Duodenal mucosa (tissue), 2 donors: ENCODE measurements around the gene E2F4.

Experiments
- H3K27ac ChIP-seq: one replicate; pipeline ENCODE4 v1.7.0; 2013; ENCODE audit warnings: low read depth, low read length
- H3K27me3 ChIP-seq, 2 donors: one replicate each; pipeline ENCODE4 v1.7.0; 2013; ENCODE audit warnings: low read length in 2 of 2, control low read depth in 1 of 2; ENCODE audit not compliant: insufficient read depth in 2 of 2, control insufficient read depth in 1 of 2
- H3K36me3 ChIP-seq, 2 donors: one replicate each; pipeline ENCODE4 v1.7.0; 2013; ENCODE audit warnings: low read length in 2 of 2, control low read depth in 1 of 2; ENCODE audit not compliant: insufficient read depth in 2 of 2, control insufficient read depth in 1 of 2
- H3K4me1 ChIP-seq, 2 donors: one replicate each; pipeline ENCODE4 v1.7.0; 2013; ENCODE audit warnings: low read length in 2 of 2, control low read depth in 1 of 2; ENCODE audit not compliant: insufficient read depth in 2 of 2, control insufficient read depth in 1 of 2
- H3K4me3 ChIP-seq, 2 donors: one replicate each; pipeline ENCODE4 v1.7.0; 2013; ENCODE audit warnings: low read length in 2 of 2, low read depth in 1 of 2
- H3K9ac ChIP-seq, 2 donors: one replicate each; pipeline ENCODE4 v1.7.0; 2013; ENCODE audit warnings: low read length in 2 of 2, low read depth in 1 of 2
- H3K9me3 ChIP-seq, 2 donors: one replicate each; pipeline ENCODE4 v1.7.0; 2013; ENCODE audit warnings: low read length in 2 of 2, control low read depth in 1 of 2; ENCODE audit not compliant: control insufficient read depth in 1 of 2

E2F4 gene

DNA sequence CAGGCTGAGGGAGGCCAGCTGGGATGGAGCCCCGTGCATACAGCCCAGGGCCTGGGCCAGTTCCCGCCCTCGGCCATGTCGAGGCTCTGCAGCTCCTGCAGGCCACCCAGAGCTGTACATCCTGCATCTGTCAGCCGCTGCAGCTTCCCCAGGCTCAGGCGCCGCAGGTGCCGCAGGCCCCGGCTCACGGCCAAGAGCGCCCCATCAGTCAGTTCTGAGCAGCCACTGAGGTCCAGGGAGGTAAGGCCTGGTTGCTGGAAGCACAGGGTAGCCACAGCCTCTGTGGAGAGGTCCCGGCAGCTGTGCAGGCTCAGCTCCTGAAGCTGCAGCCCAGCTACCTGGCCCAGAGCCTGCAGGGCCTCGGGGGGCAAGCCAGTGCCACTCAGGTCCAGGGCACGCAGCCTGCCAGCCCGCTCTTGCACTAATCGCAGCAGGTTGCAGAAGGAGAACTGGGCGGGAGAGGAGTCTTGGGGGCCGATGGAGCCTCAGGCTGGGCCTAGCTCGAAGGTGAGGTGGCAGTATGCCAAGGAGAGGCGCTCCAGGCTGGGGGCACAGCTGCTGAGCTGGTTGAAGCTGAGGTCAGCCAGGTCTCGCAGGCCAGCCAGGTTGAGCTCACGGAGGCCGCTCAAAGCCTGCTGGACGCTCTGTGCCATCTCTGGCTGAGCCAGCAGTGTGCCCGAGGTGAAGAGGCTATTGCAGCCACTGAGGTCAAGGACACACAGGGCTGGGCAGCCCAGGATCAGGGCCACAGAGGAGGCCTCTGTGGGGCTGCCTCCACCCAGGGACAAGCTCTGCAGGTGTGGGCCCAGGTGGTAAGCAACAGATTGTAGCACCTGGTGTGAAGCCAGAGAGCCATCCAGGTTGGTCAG lies 18.3 kb downstream of the E2F4 start:
- H3K27ac ChIP-seq = no peak overlapping the region
- peaks cover 6 to 16% of the 10 kb centered on the region in 2 donors for H3K4me1 ChIP-seq
- H3K27me3 ChIP-seq = no peaks in the 10 kb centered on the region
- H3K9ac ChIP-seq = no peak overlapping the region
- H3K4me3 ChIP-seq = no peak overlapping the region
- no peaks in the 10 kb centered on the region for H3K9me3 ChIP-seq
- no peaks in the 10 kb centered on the region for H3K36me3 ChIP-seq

DNA sequence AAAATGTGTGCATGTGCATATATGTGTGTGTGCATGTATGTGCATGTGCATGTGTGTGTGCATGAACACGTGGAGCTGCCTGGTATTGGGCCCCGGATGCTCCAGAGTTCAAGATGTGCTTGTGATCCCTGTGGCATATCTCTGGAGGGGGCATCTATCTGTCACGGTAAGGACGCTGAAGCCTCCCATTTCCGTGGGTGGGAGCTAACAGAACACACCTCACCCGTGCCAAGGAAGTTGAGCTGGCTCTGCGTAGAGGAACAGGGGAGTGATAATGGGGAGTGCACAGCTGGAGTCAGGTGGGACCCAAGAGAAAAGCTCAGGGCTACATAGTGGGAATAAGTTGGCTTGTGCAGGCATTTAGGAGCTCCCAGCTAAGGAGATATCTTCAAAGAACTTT lies 19.7 kb downstream of the E2F4 start:
- no peaks in the 10 kb centered on the region for H3K36me3 ChIP-seq
- H3K4me1 ChIP-seq = peaks cover 6 to 22% of the 10 kb centered on the region in 2 donors
- no peak overlapping the region for H3K27ac ChIP-seq
- no peaks in the 10 kb centered on the region for H3K27me3 ChIP-seq
- no peak overlapping the region for H3K4me3 ChIP-seq
- H3K9ac ChIP-seq = no peak overlapping the region
- no peaks in the 10 kb centered on the region for H3K9me3 ChIP-seq

DNA sequence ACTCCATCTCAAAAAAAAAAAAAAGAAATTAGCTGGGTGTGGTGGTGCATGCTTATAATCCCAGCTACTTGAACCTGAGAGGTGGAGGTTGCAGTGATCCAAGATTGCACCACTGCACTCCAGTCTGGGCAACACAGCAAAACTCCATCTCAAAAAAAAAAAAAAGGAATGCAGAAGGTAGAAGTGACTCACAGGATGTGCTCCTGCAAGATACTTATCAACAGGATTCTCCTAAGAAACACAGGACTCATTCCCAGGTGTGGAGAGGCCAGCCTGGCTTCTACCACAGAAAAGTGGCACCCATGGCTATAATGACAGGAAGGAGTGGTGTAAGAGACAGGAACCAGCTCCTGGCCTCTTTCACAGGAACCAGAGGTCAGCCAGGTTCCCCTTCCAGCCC lies 20.8 kb downstream of the E2F4 start:
- Histone ChIP-seq H3K9me3 (no peaks in the 10 kb centered on the region), H3K9ac (no peak overlapping the region), H3K4me1 (peaks cover 6 to 22% of the 10 kb centered on the region in 2 donors), H3K27ac (no peak overlapping the region), H3K36me3 (no peaks in the 10 kb centered on the region), H3K4me3 (no peak overlapping the region), H3K27me3 (no peaks in the 10 kb centered on the region)

DNA sequence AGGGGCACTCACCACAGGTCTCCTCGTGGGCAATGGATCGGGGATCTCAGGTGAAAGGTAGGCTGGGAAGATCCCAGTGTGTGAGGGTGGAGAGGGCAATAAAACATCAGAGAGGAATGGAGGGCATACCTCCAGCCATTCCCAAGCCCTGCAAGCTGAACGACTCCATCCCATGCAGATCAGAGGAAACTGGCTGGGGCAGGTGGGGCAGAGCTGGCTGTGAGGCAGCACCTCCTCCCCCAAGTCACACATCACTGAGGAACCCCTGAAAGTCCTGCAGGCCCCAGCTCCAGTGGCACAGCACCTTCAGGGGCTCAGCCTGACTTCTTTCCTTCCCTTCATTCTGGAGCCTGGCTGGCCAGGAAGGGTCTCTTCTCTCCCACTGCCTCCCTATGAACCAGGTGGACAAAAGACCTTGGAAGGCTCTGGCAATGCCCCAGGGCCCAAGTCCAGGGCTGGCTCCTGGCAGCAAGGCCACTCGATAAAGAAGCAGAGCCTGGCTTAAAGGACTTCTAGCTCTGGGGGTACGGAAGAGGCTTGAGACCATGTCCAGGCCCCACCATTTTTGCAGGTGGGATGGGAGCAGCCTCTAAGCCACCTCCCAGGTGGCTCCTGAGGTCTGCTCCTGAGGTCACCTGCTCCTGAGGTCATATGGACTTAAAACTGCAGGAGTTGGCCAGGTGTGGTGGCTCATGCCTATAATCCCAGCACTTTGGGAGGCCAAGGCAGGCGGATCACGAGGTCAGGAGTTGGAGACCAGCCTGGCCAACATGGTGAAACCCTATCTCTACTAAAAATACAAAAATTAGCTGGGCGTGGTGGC lies 21.5 kb downstream of the E2F4 start:
- H3K9ac ChIP-seq = no peak overlapping the region
- H3K4me1 ChIP-seq = peaks cover 6 to 22% of the 10 kb centered on the region in 2 donors
- no peaks in the 10 kb centered on the region for H3K36me3 ChIP-seq
- H3K27me3 ChIP-seq = no peaks in the 10 kb centered on the region
- no peak overlapping the region for H3K27ac ChIP-seq
- no peaks in the 10 kb centered on the region for H3K9me3 ChIP-seq
- no peak overlapping the region for H3K4me3 ChIP-seq

DNA sequence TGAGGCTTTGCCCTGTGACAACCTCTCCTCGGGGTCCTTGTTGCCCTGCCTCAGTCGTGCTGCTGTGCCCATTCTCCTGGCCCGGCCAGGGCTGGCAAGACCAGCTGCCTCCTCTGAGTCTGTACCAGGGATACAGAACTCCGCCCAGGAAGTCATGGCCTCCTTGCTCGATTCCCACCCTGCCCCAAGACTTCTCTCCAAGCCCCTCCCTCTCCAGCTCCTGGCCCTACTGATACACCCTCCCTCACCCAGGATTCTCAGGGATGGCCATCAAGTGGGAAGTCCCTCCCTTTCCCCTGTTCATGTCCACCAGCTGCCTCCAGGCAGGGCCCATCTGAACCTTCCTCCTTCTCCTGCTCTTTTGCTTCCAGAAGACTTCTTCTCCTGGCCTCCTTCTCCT lies 23.8 kb downstream of the E2F4 start:
- no peaks in the 10 kb centered on the region for H3K9me3 ChIP-seq
- no peak overlapping the region for H3K9ac ChIP-seq
- no peaks in the 10 kb centered on the region for H3K27me3 ChIP-seq
- peaks cover 6 to 22% of the 10 kb centered on the region in 2 donors for H3K4me1 ChIP-seq
- no peak overlapping the region for H3K4me3 ChIP-seq
- no peak overlapping the region for H3K27ac ChIP-seq
- H3K36me3 ChIP-seq = no peaks in the 10 kb centered on the region

DNA sequence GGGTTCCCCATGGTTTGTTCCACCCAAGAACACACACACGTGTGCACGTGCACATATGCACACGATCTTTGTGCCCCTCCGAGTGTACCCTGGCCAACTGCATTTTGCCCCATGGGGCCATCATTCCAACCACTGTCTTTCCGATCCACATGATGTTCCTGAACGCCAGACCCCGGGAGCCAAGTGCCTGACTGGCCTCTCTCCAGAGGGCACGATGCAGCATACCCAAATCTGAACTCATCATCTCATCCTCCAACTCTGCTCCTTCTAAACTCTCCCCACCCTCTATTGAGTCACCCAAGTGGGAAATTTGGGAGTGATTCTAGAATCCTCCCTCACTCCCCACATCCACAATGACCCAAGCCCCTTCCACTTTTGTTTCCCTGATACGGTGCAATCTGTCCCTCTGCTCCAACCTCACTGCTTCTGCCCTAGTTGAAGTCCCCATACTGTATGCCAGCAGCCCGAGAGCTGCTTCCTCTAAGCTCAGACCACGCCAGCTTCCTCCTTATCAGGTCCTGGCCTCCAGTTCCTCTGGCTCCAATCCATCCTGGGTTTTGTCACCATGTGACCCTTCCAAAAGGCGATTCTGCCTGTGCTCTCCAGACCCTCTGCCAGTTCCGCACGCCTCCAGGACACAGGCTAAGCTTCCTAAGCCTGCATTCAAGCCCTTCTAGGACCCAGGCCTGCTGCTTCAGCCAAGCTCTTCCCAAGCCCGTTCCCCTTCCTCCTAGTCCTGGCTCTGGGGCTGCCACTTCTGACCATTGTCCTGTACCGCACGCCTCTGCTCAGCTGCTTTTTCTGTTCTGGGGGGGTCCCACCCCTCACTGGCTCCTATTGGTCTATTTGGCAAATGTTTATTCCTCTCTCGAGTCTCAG lies 24.9 kb downstream of the E2F4 start:
- Histone ChIP-seq H3K9ac (no peak overlapping the region), H3K9me3 (no peaks in the 10 kb centered on the region), H3K4me1 (peaks cover 6 to 22% of the 10 kb centered on the region in 2 donors), H3K27me3 (no peaks in the 10 kb centered on the region), H3K27ac (no peak overlapping the region), H3K36me3 (no peaks in the 10 kb centered on the region), H3K4me3 (peak overlapping the region in 1 of 2 donors; percentile 20)

DNA sequence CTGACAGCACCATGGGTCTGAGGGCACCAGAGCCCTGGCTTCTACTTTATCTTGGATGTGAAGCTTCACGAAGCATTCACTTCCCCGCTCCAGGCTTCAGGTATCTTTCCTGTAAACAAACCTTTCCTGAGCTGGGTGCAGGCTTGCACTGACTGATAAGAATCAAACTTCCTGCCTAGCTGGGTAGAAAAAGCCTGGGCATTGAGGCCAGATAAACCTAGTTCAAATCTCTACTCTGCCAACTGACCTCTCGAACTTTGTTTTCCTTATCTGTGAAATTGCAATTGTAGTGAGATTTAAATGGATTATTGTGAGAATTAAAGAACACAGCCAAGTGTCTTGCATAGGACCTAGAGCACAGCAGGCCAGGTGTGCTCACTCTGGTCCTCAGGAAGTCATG lies 32.0 kb downstream of the E2F4 start:
- H3K4me1 ChIP-seq = peaks cover 41 to 43% of the 10 kb centered on the region in 2 donors

DNA sequence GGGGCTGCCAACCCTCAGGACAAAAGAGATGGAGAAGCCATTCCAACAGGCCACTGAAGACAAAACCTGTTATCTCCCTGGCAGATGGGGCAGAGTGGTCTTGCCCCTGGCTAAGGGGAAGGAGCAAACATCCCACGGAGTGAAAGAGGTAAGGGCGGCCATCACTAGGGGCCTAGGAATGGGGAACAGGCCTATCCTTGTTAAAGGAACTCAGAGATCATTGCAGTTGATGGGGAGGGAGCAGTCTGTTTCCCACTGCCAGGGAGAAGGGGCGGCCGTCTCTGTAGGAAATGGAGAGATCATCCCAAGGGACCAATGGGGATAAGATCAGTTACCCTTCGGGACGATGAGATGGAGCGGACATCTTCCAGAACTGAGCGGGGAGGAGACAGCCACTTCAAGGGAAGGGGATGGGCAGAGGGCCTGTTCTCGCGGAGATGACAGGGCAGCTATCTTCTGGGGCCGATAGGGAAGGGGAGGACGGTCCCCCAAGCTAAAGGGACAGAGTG lies 34.4 kb downstream of the E2F4 start:
- Histone ChIP-seq H3K9me3 (no peaks in the 10 kb centered on the region), H3K4me1 (peaks cover 54 to 57% of the 10 kb centered on the region in 2 donors), H3K27me3 (no peaks in the 10 kb centered on the region), H3K4me3 (peak overlapping the region; percentile 83 to 95), H3K27ac (no peak overlapping the region), H3K36me3 (peaks cover 23 to 34% of the 10 kb centered on the region in 2 donors), H3K9ac (peak overlapping the region; percentile 63 to 67)

More for the DNA sequence above, 32.0 kb downstream of the E2F4 start:
- Histone ChIP-seq H3K4me3 (no peak overlapping the region), H3K9me3 (no peaks in the 10 kb centered on the region), H3K27me3 (no peaks in the 10 kb centered on the region), H3K36me3 (peaks cover 4 to 11% of the 10 kb centered on the region in 2 donors), H3K9ac (peak overlapping the region in 1 of 2 donors; percentile 17), H3K27ac (no peak overlapping the region)

DNA sequence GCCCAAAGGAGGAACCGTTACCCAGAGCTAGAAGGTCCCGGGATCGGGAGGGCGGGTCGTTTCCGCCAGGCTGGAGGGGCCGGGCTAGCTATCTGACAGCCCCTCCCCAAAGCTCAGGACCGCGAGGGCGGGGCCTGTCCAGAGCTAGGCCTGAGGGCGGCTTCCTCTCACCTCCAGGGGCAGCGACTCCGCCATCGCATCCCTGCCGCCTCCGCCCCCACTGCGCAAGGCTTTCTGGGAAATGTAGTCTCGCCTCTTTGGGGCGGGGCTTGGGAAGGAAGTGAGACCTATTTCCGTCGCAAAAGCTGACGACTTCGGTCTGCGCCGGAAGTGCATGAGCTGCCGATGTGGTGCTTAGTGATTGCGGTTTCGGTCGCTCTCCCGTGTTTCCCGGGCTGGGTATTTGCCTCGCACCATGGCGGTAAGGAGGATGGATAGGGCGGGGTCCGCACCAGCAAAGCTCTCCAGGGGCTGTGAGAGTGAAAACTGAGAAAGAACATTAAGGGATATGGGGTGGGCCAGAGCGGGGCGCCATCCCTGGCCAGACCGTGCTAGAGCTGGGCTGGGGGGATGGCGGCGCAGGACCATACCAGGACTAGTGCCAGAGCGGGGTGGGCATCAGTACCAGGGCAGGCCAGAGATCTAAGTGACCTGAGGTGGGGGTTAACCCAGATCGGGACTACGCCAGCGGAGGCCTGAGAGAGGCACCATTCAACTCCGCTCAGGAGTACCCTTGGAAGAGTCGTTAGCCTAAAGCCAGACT lies 35.0 kb downstream of the E2F4 start, which contains the start of gene TMEM208:
Gene TMEM208, plus strand, starts transcription at position 327 of the 763 bp plus-strand sequence. Its CDS starts 89 bp downstream, at position 416.
- Histone ChIP-seq H3K9me3 (no peaks in the 10 kb centered on the region), H3K27me3 (no peaks in the 10 kb centered on the region), H3K9ac (peak within 1 kb of the TSS; percentile 92 to 93), H3K4me3 (peak within 1 kb of the TSS; percentile 83 to 95), H3K4me1 (peaks cover 57 to 58% of the 10 kb centered on the region in 2 donors), H3K36me3 (peaks cover 27 to 41% of the 10 kb centered on the region in 2 donors), H3K27ac (peak within 1 kb of the TSS; percentile 68)
